Brain pericyte (primary cell): ENCODE results near the gene ZNF600.
"Not testable (repeated sequence)": the region's sequence is repeated elsewhere in the genome, so short reads cannot be mapped to it uniquely, and the experiment has no call there.

Experiments used
- DNase-seq: peaks from one replicate; pipeline ENCODE4 v3.0.0-alpha.2; 2012; ENCODE audit warnings: low read depth, low spot score

The ZNF600 gene

DNA sequence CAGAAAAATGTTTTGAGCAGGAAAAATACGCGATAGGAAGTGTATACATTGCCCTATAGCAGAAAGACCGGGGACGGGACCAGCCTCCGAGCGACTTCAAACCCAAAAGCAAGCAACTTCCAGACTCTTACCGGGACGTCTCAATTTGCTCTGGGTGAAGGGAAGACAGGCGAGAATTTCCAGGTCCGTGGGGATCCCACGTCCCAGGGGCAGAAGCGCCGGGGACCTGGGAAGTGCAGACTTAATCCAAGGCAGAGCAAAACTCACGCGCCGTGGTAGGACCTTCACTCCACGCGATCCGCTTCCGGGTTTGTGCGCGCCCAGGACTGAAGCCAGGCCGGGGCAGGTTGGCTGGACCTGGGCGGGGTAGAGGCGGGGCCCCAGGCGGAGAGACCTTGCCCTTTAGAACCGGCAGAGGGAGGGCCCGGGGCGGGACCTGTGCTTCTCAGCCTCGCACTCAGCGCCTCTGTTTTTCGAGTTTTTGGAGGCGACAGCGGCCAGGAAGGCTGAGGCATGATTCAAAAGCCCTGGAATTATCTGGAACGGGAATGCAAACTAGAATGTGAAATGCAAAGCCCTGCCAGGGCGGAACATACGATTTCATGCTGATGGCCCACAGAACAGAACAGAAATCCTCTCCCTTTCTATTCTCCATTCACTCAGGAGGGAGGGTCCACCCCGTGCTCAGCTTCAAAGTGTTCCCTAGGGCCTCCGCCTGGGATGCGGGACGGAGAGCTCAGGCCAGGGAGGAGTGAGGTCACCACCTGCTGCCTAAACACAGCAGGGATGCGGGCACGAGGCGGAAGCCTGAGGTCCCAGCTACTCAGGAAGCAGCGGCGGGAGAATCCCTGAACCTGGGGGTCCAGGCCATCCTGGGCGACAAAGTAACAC lies at the start of gene ZNF600:
ZNF600 (minus strand) TSS at position 328 of the 891 bp plus-strand sequence. CDS start 7,903 bp downstream, outside the sequence.
- DNase-seq = not testable (repeated sequence)

DNA sequence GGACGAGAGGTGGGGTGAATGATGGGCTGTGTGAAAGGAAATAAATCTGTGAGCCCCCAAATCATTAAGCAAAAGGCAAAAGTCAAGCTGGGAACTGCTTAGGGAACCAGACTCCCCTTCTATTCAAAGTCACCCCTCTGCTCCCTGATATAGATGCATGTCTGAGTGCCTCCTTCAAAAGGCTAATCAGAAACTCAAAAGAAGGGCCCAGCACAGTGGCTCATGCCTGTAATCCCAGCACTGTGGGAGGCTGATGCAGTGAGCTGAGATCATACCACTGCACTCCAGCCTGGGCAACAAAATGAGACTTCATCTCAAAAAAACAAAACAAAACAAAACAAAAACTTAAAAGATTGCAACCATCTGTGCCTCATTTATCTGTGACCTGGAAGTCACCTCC lies 47.7 kb upstream of the ZNF600 start:
- not testable (repeated sequence) for DNase-seq

GRCh38 chr19:52833541-52833940 lies 47.0 kb upstream of the ZNF600 start:
- DNase-seq = not testable (repeated sequence)

DNA sequence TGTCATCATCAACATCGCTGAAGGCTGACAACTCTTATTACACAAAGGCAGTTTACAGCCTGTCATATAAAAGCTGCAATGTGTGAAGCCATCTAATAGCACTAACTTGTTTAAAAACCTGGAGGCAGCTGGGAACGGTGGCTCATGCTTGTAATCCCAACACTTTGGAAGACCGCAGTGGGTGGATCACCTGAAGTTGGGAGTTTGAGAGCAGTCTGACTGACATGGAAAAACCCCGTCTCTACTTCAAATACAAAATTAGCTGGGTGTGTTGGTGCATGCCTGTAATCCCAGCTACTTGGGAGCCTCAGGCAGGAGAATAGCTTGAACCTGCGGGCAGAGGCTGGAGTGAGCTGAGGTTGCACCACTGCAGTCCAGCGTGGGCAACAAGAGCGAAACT lies 43.3 kb upstream of the ZNF600 start:
- DNase-seq = not testable (repeated sequence)

GRCh38 chr19:52825765-52826164 lies 39.2 kb upstream of the ZNF600 start:
- no peak for DNase-seq

DNA sequence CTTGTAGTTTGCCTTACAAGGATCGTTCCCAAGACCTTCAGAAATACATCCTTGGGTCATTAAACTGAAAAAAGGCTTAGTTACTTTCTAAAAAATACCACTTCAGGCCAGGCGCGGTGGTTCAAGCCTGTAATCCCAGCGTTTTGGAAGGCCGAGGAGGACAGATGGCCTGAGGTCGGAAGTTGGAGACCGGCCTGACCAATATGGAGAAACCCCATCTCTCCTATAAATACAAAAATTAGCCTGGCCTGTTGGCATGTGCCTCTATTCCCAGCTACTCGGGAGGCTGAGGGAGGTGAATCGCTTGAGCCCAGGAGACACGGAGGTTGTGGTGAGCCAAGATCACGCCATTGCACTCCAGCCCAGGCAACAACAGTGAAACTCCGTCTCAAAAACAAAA lies 37.1 kb upstream of the ZNF600 start:
- DNase-seq = no peak

DNA sequence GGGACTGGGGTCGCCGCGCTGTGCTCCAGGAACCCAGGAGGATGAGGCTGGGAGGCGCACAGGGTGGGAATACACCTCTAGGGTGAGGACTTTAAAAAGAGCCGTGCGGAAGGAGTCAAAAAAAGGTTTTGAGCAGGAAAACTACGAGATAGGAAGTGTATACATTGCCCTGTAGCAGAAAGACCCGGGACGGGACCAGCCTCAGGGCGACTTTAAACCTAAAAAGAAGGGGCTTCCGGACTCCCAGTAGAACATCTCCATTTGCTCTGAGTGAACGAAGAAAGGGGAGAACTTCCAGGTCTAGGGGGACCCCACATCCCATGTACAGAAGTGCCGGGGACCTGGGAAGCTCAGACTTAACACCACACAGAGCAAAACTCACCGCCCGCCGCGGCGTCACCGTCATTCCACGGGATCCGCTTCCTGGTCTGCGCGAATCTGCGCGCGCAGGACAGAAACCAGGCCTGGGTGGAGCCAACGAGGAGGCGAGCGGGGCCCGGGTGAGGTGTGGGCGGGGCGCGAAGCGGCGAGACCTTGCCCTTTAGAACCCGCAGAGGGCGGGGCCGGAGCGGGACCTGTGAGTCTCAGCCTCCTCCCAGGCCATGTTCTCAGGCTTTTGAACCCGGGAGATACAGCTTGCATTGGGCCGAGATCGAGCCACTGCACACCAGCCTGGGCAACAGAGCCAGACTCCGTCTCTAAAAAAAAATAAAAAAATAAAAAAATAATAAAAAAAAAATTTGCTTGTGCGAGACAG lies 34.8 kb upstream of the ZNF600 start, which contains the start of gene ZNF28:
ZNF28 (minus strand) TSS at position 430 of the 757 bp plus-strand sequence. CDS start 3,675 bp downstream, outside the sequence.
- not testable (repeated sequence) for DNase-seq

DNA sequence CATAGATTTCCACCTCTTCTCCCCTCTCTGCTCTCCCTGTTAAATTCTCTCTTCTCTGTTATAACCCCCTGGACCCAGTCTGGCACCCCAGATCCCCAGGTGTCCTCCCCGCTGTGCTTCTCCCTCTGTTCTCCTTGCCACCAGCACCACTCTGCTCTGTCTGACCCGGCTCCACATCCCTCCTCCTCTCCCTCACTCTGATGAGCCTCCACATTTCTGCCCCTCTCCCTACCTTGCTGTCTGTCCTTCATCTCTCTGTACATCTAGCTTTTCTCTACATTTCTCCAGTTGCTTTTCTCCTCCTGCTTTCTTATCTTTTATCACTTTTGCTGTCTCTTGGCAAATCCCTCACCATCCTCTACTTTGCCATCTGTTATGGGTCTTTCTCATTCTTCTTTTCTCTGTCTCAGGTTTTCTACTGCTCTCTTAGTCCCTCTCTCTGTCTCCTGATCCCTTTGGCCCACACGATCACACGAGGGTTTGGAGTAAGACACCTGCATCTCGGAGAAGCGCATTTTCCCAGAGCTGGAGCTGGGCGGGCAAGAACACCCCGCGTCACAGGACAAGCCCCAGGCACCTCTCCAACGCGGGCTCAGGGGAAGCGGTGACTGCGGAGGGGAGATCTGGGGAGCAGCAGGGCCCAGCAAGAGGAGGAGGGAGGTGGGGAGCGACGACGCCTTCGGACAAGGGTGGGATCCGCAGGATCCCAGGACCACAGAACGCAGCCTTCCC lies 34.0 kb upstream of the ZNF600 start:
- DNase-seq = not testable (repeated sequence)

DNA sequence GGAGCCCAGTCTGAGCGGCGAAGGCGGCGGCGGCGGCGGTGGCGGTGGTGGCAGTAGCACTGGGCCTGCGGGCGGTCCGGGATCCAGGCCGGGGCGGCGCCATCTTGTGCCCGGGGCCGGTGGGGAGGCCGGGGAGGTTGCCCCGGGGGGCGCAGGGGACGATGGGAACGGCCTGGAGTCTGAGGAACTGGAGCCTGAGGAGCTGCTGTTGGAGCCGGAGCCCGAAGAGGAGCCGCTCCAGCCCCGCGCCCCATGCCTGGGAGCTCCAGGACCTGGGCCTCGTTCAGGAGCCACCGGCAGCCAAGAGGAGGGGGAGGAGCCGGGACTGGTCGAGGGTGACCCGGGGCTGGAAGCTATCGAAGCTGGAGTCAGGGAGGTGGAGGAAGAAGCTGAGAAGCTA lies 23.2 kb upstream of the ZNF600 start:
- no peak for DNase-seq

GRCh38 chr19:52799950-52800640 lies 13.5 kb upstream of the ZNF600 start:
- DNase-seq = not testable (repeated sequence)

GRCh38 chr19:52789440-52789839 lies 2.8 kb upstream of the ZNF600 start:
- no peak for DNase-seq

DNA sequence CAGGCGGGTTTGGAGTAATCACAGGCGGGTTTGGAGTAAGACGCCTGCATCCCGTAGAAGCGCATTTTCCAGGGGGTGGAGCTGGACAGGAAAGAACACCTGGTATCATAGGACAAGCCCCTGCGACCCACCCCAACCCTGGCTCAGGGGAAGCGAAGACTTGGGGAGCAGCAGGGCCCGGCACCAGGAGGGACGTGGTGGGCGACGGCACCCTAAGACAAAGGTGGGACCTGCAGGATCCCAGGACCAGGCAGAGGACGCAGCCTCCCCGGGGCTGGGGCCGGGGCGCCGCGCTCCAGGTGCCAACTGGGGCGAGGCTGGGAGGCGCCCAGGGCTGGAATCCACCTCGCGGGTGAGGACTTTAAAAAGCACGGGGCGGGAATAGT lies 520 bp downstream of the ZNF600 start:
- DNase-seq = no peak

DNA sequence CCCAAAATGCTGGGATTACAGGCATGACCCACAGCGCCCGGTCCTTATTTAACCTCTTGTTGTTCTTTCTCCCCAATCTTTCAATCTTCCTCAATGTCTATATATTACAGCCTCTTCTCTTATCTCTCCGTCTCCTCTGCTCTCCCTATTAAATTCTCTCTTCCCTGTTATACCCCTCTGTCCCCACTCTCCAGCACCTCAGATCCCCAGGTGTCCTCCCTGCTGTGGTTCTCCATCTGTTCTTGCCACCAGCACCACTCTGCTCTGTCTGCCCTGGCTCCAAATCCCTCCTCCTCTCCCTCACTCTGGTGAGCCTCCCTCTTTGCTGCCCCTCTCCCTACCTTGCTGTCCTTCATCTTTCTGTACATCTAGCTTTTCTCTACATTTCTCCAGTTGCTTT lies 1.1 kb downstream of the ZNF600 start:
- no peak for DNase-seq

GRCh38 chr19:52782864-52783263 lies 3.7 kb downstream of the ZNF600 start:
- not testable (repeated sequence) for DNase-seq

DNA sequence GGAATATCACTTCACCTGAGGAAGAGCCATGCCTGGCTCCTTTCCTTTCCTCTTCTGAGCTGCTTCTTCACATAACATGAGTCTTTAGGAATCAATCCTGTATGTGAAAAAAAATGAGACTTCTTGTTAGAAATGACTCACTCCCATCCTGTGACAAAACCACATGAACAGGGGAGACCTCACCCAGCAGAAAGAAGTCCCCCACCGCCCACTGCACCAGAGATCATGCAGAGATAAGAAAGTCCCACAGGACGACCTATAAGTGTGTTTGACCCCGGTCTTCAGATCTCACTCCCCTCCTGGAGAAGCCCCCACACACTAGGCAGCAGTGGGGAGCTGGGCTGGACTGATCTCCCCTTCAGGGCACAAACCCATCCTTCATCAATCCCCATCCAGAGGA lies 7.8 kb downstream of the ZNF600 start:
- DNase-seq = no peak

DNA sequence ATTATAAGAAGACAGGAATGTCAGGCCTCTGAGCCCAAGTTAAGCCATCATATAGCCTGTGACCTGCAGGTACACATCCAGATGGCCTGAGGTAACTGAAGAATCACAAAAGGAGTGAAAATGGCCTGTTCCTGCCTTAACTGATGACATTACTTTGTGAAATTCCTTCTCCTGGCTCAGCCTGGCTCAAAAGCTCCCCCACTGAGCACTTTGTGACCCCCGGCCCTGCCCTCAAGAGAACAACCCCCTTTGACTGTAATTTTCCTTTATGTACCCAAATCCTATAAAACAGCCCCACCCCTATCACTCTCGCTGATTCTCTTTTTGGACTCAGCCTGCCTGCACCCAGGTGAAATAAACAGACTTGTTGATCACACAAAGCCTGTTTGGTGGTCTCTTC lies 30.1 kb downstream of the ZNF600 start:
- not testable (repeated sequence) for DNase-seq

GRCh38 chr19:52749780-52750179 lies 36.8 kb downstream of the ZNF600 start:
- DNase-seq = no peak

DNA sequence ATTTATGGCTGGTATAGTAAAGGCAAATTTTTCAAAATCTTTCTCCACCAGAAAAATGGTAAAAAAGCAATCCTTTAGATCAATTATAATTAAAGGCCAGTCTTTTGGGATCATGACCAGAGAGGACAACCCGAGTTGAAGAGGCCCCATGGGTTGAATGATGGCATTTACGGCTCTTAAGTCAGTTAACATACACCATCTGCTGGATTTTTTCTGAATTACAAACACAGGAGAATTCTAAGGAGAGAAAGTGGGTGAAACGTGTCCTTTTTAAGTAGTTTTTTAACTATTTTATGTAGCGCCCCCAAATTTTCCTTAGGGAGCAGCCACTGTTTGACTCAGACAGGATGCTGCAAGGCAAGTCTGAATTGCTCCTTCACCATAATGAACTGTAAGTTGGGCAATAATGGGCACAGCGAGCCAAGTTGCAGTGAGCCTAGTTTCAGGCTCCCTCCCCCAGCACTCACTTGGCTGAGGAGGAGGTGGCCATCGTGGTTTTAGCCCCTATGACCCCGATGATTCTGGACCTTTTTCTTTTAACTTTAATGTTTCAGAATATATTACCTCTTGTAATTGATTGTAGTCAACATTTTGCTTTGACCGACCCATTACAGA lies 38.1 kb downstream of the ZNF600 start:
- DNase-seq = no peak

DNA sequence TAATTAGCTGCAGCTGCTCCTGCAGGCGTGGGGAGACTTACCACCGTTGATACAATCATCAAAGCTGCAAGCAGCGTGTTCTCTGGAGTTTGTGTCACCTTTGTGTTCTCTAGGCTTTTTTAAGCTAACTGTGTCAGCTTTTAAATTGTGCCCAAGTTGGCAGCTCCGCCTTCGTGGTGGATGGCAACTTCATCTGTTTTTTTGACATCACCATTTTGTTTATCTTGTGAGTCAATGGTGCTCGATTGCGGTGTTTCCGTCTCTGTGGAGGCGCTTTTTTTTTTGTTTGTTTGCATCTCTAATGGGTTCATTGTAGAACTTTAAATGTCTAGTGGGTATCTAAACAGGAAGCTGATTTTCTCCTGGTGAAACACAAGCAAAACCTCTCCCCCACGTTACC lies 40.7 kb downstream of the ZNF600 start:
- not testable (repeated sequence) for DNase-seq

GRCh38 chr19:52743091-52743490 lies 43.5 kb downstream of the ZNF600 start:
- DNase-seq = no peak

- no peak for DNase-seq
Measured at GRCh38 chr19:52742516-52742915, 44.1 kb downstream of the ZNF600 start.
